Retinal pigment epithelial cell (primary cell): ENCODE data around the gene CPNE4.

ENCODE experiments used
- DNase-seq: peaks from one replicate; pipeline ENCODE4 v3.0.0-alpha.2; 2010; ENCODE audit warnings: low read depth
- H3K4me3 ChIP-seq: 2 replicates; pipeline ENCODE4 v1.5.1; 2011; ENCODE audit warnings: mild to moderate bottlenecking, low read length, control low read depth, moderate library complexity
- CTCF ChIP-seq: conservative IDR thresholded peaks from 2 replicates; pipeline ENCODE4 v1.5.1; 2011; ENCODE audit warnings: low read depth, low read length, control low read depth, inconsistent platforms

CPNE4 gene

GRCh38 chr3:131944676-131945075, 90.1 kb downstream of the CPNE4 start:
- DNase-seq, result no peak
- no peak overlapping the region for H3K4me3 ChIP-seq
- no peak for TF ChIP-seq CTCF

GRCh38 chr3:131933665-131934064, 101.1 kb downstream of the CPNE4 start:
- no peak for TF ChIP-seq CTCF
- no peak overlapping the region for H3K4me3 ChIP-seq
- no peak for DNase-seq

- no peak overlapping the region for H3K4me3 ChIP-seq
- no peak for TF ChIP-seq CTCF
- no peak for DNase-seq
These were observed 106.2 kb downstream of the CPNE4 start for GRCh38 chr3:131928593-131928992.

- no peak for TF ChIP-seq CTCF
- H3K4me3 ChIP-seq, result no peak overlapping the region
- no peak for DNase-seq
These were observed 109.2 kb downstream of the CPNE4 start for GRCh38 chr3:131925571-131925970.

GRCh38 chr3:131922356-131922755, 112.5 kb downstream of the CPNE4 start:
- no peak for DNase-seq
- no peak for TF ChIP-seq CTCF
- H3K4me3 ChIP-seq, result no peak overlapping the region

GRCh38 chr3:131917006-131917405, 117.8 kb downstream of the CPNE4 start:
- no peak for TF ChIP-seq CTCF
- DNase-seq, result no peak
- no peak overlapping the region for H3K4me3 ChIP-seq

- no peak overlapping the region for H3K4me3 ChIP-seq
- no peak for TF ChIP-seq CTCF
- DNase-seq, result no peak
These were observed 120.6 kb downstream of the CPNE4 start for GRCh38 chr3:131914090-131914691.
